Hepatocyte (in vitro differentiated cells): ENCODE measurements around the gene SLC14A1. TPM values are rescaled to one million over a fixed set of nuclear protein-coding genes. Genes with fewer than 3 reads are reported as not detected.

Source experiments
- DNase-seq: peaks from one replicate; pipeline ENCODE4 v3.0.0-alpha.2; 2016; ENCODE audit warnings: low spot score
- H2AFZ ChIP-seq: fragments of 200-600 bp; sonication (generic); 2 replicates; pipeline ENCODE4 v1.6.0; 2016; ENCODE audit warnings: antibody characterized with exemption, mild to moderate bottlenecking
- H3K27ac ChIP-seq: fragments of 200-600 bp; sonication (generic); 2 replicates; pipeline ENCODE4 v1.5.1; 2016; ENCODE audit warnings: mild to moderate bottlenecking
- H3K27me3 ChIP-seq: fragments of 200-600 bp; sonication (generic); 2 replicates; pipeline ENCODE4 v1.6.1; 2016
- H3K36me3 ChIP-seq: fragments of 200-600 bp; sonication (generic); replicated peaks from 2 replicates; pipeline ENCODE4 v1.5.1; 2016; ENCODE audit warnings: low read depth; ENCODE audit not compliant: insufficient read depth
- H3K4me1 ChIP-seq: fragments of 200-600 bp; sonication (generic); 2 replicates; pipeline ENCODE4 v1.5.1; 2016; ENCODE audit warnings: mild to moderate bottlenecking, moderate library complexity; ENCODE audit not compliant: insufficient read depth
- H3K4me2 ChIP-seq: fragments of 200-600 bp; sonication (generic); 2 replicates; pipeline ENCODE4 v1.6.0; 2016
- H3K4me3 ChIP-seq: fragments of 200-600 bp; sonication (generic); 2 replicates; pipeline ENCODE4 v1.5.1; 2016; ENCODE audit warnings: mild to moderate bottlenecking
- H3K79me2 ChIP-seq: fragments of 200-600 bp; sonication (generic); 2 replicates; pipeline ENCODE4 v1.6.0; 2017; ENCODE audit warnings: mild to moderate bottlenecking
- H3K9me2 ChIP-seq: fragments of 200-600 bp; sonication (generic); replicated peaks from 2 replicates; pipeline ENCODE4 v1.6.0; 2017; ENCODE audit warnings: mild to moderate bottlenecking; ENCODE audit not compliant: insufficient read depth
- H3K9me3 ChIP-seq: fragments of 200-600 bp; sonication (generic); 2 replicates; pipeline ENCODE4 v1.5.1; 2016; ENCODE audit warnings: low read depth, mild to moderate bottlenecking
- H4K20me1 ChIP-seq: fragments of 200-600 bp; sonication (generic); 2 replicates; pipeline ENCODE4 v1.6.0; 2016; ENCODE audit warnings: mild to moderate bottlenecking; ENCODE audit not compliant: insufficient read depth, poor library complexity, severe bottlenecking
- EZH2 ChIP-seq: fragments of 200-600 bp; sonication (generic); IDR thresholded peaks from 2 replicates; pipeline ENCODE4 v1.6.1; 2016; ENCODE audit warnings: antibody characterized with exemption, mild to moderate bottlenecking, borderline replicate concordance
- EZH2phosphoT487 ChIP-seq: fragments of 200-600 bp; sonication (generic); IDR thresholded peaks from one replicate; pipeline ENCODE4 v1.6.1; 2018; ENCODE audit warnings: antibody characterized with exemption, mild to moderate bottlenecking, low read depth, moderate library complexity; ENCODE audit not compliant: unreplicated experiment, severe bottlenecking
- WGBS: methylation state at CpG from one replicate; pipeline ENCODE4 v1.1.6; 2016; ENCODE audit warnings: low lambda C conversion rate; ENCODE audit errors: missing lambda C conversion rate; 5-methylcytosine and 5-hydroxymethylcytosine counted together
- polyA plus RNA-seq: library from polyadenylated mRNA; unstranded; fragments of >200 nt; fragmentation: Nextera tagmentation; extraction: Ambion mirVana; gene quantifications from 2 replicates; pipeline ENCODE4 v1.2.1, GENCODE V29; 2016
- total RNA-seq: library from RNA; depleted of rRNA; stranded (reverse); fragments of >200 nt; gene quantifications from 2 replicates; pipeline ENCODE4 v1.2.3, GENCODE V29; 2014
- TF ChIP-seq, protein P1 (sequence below): fragments of 200-600 bp; sonication (generic); IDR thresholded peaks from 2 replicates; pipeline ENCODE4 v1.5.1; 2016; ENCODE audit warnings: antibody characterized with exemption, mild to moderate bottlenecking; ENCODE audit not compliant: poor library complexity

The SLC14A1 gene
- total and polyA plus RNA-seq, 2 experiments from 2014 or later: 0.98 to 4.1 TPM

DNA sequence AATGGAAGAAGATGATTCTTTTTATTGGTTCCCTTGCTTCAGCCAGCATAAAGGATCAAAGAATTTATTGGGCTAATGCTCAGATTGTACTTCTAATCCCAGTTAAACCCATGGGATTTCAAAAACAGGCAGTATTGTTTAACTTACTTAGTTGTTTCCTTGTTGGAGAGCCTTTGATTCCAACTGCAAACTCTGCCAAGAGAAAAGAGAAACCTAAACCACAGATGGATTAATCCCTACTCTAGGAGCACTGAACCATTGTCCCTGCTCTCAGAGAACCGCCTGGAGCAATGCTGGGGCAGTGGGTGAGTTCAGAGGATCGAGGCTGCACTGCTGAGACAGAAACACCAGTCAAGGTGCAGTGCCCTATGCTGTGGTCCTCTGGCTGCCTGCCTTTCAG lies 56.6 kb downstream of the SLC14A1 start:
- Histone ChIP-seq H3K79me2 (no peaks in the 10 kb centered on the region), H3K9me3 (no peaks in the 10 kb centered on the region), H3K27ac (no peak overlapping the region), H3K4me1 (peaks cover 10% of the 10 kb centered on the region), H3K4me3 (no peak overlapping the region), H3K36me3 (no peaks in the 10 kb centered on the region), H4K20me1 (no peaks in the 10 kb centered on the region), H3K27me3 (no peaks in the 10 kb centered on the region), H3K4me2 (no peak overlapping the region), H2AFZ (no peak overlapping the region), H3K9me2 (no peaks in the 10 kb centered on the region)
- no peak for DNase-seq
- TF ChIP-seq EZH2 (no peak), EZH2phosphoT487 (peak; percentile 64)
- TF ChIP-seq, protein P1, sequence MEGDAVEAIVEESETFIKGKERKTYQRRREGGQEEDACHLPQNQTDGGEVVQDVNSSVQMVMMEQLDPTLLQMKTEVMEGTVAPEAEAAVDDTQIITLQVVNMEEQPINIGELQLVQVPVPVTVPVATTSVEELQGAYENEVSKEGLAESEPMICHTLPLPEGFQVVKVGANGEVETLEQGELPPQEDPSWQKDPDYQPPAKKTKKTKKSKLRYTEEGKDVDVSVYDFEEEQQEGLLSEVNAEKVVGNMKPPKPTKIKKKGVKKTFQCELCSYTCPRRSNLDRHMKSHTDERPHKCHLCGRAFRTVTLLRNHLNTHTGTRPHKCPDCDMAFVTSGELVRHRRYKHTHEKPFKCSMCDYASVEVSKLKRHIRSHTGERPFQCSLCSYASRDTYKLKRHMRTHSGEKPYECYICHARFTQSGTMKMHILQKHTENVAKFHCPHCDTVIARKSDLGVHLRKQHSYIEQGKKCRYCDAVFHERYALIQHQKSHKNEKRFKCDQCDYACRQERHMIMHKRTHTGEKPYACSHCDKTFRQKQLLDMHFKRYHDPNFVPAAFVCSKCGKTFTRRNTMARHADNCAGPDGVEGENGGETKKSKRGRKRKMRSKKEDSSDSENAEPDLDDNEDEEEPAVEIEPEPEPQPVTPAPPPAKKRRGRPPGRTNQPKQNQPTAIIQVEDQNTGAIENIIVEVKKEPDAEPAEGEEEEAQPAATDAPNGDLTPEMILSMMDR: no peak
- 37% methylated on average over 2 of the region's 2 CpGs for WGBS

DNA sequence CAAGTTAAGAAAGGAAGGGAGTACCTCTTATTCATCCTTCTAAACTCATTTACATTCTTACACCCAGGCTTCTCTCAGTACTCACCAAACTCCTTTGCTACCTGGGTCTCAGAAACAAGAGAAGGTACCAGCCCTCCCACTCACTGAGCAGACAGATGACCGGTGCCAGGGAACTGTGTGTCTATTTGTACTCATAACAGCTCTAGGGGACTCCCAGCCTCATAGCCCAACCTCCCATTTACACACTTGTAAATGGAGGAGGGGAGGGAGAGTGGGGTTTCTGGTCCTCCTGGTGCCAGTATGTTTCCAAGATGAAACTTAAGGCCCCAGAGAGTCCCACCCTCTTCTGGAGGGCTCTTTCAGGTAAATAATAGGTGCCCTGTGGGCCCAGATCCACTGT lies 58.7 kb downstream of the SLC14A1 start:
- Histone ChIP-seq H3K79me2 (no peaks in the 10 kb centered on the region), H3K4me3 (no peak overlapping the region), H2AFZ (no peak overlapping the region), H4K20me1 (no peaks in the 10 kb centered on the region), H3K27me3 (no peaks in the 10 kb centered on the region), H3K36me3 (no peaks in the 10 kb centered on the region), H3K4me2 (no peak overlapping the region), H3K9me3 (no peaks in the 10 kb centered on the region), H3K4me1 (peaks cover 10% of the 10 kb centered on the region), H3K9me2 (no peaks in the 10 kb centered on the region), H3K27ac (peak overlapping the region; percentile 29)
- TF ChIP-seq, protein P1: no peak
- TF ChIP-seq EZH2: no peak
- TF ChIP-seq EZH2phosphoT487: no peak
- WGBS: 90% methylated on average over 1 of the region's 1 CpG
- DNase-seq: no peak

DNA sequence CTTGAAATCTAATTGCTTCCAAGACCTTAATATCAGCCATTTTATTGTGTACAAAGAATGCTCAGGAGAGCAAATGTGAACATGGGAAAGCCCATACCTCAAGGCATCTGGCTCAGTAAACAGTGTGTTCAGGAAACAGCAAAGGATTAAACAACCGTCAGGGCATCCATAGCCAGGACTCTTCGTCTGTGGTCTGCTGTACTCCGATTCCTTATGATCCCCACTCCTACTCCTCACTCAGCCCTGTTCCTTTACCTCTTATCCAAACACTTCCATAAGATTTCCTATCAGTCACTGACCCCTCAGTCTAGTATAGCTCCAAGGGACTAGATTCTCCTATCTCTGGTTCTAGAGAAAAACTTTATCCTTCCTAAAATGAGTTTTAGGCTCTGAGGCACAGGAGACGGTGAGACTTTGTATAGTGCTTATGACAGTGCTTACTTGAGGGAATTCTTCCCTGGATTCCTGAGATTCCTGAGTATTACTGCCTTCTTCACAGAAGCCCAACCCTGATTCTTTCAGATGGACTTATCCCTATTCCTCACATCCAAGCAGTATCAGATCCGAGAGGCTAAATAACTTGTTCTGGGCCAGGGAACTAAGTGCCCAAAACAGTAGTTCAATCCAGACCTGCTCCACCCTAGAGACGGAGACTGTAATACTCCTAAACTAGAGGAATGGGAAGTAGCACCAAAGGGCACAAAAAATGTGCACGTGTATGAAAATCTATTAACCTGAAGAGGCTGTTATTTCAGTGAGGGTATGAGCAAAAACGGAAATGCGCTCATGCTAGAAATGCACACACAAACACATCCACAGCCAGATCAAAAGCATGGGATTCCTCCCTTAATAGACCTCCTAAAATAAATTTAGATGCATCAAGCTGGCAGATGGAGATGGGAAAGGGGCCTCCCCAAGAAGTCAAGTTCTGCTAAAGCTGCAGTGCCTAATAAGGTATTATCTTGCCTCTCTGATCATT lies 59.4 kb downstream of the SLC14A1 start:
- peak overlapping the region; percentile 29 for H3K27ac ChIP-seq
- H3K9me3 ChIP-seq: no peaks in the 10 kb centered on the region
- no peak for DNase-seq
- H4K20me1 ChIP-seq: no peaks in the 10 kb centered on the region
- TF ChIP-seq EZH2 (no peak), EZH2phosphoT487 (no peak)
- TF ChIP-seq, protein P1: no peak
- WGBS: 53% methylated on average over 9 of the region's 9 CpGs
- H3K36me3 ChIP-seq: no peaks in the 10 kb centered on the region
- H3K79me2 ChIP-seq: no peaks in the 10 kb centered on the region
- H3K4me1 ChIP-seq: peaks cover 10% of the 10 kb centered on the region
- no peaks in the 10 kb centered on the region for H3K9me2 ChIP-seq
- H2AFZ ChIP-seq: no peak overlapping the region
- H3K4me3 ChIP-seq: no peak overlapping the region
- no peak overlapping the region for H3K4me2 ChIP-seq
- H3K27me3 ChIP-seq: no peaks in the 10 kb centered on the region
